ENCODE measurements around the gene WRAP53.

GRCh38 chr17:7686222-7687071 is 1.8 kb upstream of the WRAP53 start:
- TF ChIP-seq CTCF (conservative IDR thresholded peaks at IDR 0.05; ENCODE audit: low read depth, low read length) (no peak), EZH2 (IDR thresholded peaks at IDR 0.05; ENCODE audit: low read length, unreplicated experiment) (no peak), EZH2phosphoT487 (IDR thresholded peaks at IDR 0.05; ENCODE audit: borderline replicate concordance, low read length) (no peak)

All from PC-3 (cell line).